Epithelial cell of prostate (primary cell): ENCODE measurements around the gene RPS15A.
A peak's percentile ranks its signal among the peaks of the same experiment; 100 is the strongest.

Experiments
- DNase-seq: peaks from one replicate; pipeline ENCODE4 v3.0.0-alpha.2; 2011; ENCODE audit warnings: low read depth, low spot score
- H3K27ac ChIP-seq: fragments of 450-650 bp; 2 replicates; pipeline ENCODE4 v1.5.1; 2017; ENCODE audit warnings: mild to moderate bottlenecking

Gene RPS15A

DNA sequence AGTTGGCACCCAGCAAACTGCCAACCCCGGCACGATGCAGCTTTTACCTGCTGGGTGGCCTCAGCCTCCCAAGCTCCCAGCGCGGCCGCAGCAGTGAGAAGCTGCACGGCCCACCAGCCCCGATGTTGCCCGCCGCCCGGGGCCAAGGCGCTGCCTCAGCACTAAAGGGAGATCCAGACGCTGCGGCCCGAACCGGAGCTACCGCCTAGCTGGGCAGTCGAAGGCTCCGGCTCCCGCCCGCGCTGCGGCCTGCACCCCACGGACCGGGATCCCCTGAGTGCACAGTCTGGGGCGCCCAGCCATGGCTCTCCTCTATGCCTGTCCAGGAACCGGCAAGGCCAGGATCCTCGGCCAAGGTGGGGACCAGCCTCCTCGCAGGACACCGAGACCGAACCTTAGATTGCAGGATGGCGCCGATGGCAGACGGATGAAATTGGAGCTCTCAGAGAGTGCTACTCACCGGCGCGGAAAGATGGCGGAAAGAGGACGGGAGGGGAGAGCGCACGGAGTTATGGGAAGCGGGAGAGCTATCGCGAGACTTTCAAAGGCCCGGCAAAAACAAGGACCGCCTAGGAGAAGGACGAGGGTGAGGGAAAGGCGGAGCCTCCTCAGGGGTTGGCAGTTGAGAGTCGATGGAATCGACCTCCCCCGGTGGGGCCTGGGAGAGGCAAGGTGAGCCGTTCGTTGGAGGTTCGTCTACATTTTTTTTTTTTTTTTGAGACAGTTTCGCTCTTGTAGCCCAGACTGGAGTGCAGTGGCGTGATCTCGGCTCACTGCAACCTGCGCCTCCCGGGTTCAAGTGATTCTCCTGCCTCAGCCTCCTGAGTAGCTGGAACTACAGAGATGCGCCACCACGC lies at the start of gene RPS15A:
Gene RPS15A (minus strand): TSS at position 485 of the 857 bp plus-strand sequence. CDS start 1,221 bp downstream, outside the sequence.
- peak within 1 kb of the TSS; percentile 85 for H3K27ac ChIP-seq
- peak; percentile 91 for DNase-seq

DNA sequence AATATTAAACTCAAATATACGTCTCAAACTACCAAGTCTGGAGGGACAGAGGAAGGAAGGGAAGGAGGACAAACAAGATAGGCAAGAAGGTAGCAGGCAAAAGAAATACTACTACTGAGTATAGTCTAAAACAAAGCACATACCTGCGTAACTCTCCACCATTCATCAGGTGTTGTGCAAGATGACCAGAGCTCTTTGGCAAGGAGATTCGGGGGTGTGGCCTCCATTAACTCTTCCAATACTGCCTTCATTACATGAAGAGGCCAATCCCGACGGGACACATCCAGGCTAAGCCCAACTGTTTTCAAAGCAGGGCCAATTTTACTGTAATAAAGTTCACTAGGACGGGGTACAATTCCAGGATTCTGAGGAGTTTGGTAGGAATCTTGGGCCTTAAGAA lies 49.4 kb upstream of the RPS15A start:
- H3K27ac ChIP-seq, result peak overlapping the region; percentile 11
- DNase-seq, result peak; percentile 22

DNA sequence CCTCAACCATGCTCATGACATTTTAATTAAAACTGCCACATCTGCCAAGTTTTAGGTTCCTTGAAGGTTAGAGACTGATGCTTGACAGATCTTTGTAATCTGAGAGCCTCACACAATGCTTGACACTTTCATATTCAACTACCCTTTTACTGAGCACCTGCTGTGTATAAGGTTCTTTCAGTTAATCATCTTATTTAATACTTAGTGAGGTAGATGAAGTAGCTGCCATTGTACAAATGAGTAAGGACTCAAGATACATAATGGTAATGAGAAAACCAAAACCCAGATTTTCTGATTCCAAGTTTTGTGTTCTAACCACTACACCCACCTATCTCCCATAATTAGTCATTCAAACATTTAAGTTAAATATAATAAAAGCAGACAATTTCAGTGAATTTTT lies 46.6 kb upstream of the RPS15A start:
- H3K27ac ChIP-seq, result no peak overlapping the region
- DNase-seq, result no peak

DNA sequence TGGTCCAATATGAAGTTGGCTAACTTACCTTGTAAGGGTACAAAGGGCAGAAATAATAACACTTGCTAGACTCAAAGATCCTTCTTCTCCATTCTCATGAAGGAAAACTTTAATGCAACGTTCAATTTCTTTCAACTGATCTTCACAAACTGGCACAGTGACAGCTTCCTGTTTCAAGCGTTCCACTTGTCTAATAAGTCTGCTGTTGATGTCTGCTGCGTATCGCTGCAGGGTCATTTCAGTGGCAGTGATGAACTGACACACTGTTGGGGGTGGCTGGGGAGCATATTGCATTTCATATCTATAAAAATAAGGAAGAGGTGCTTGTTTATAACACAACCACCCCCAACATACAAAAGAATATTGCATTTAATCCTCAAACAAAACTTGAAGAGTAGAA lies 44.7 kb upstream of the RPS15A start:
- H3K27ac ChIP-seq, result no peak overlapping the region

DNA sequence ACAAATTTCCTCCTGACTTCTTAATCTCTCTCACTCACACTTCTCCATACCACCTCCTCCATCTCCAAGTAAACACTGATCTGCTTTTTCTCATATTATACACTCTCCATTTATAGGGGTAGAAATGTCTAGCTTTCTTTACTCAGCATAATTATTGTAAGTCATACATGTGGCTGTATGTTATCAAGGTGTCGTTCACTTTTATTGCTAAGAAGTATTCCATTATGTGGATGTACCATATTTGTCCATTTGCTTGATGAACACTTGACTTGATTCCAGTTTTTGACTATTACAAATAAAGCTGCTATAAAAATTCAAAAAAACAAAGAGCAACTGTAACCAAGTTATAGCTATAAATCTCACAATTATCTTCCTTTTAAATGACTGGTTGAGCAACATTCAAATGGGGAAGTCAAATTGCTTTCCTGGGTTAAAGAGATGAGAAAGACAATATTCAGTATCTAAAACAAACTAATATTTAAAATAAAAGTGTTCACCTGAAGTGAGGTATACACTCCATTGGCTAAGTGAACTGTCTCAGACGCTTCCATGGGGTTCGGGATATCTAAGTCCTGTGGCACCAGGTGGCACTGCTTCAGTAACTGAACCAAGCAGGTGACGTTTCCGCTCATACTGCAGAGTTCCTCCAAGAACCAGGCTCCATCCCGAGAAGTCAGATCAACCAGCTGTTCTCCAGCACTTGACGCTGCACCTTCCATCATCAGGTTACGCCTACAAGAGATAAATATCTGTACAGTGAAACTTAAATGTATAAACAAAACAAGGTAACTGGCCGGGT lies 43.8 kb upstream of the RPS15A start:
- H3K27ac ChIP-seq, result no peak overlapping the region
- DNase-seq, result no peak

More for the DNA sequence above, 44.7 kb upstream of the RPS15A start:
- DNase-seq, result no peak

DNA sequence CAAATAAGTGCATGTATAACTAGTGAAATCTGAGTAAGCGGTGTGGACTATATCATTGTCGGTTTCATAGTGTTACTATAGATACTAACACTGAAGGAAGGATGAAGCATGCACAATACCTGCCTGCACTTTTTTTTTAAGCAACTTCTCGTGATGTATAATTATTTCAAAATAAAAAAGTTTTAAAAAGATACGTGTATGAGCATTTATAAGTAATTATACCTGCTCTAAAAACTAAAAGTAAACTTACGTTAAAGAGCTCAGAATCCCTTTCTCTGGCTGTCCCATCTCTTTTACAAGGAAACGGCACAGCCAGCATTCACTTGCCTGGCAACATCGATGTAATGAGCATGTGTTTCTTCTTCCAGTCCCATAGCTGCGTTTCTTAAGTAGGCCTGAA lies 42.5 kb upstream of the RPS15A start:
- H3K27ac ChIP-seq, result no peak overlapping the region
- no peak for DNase-seq

DNA sequence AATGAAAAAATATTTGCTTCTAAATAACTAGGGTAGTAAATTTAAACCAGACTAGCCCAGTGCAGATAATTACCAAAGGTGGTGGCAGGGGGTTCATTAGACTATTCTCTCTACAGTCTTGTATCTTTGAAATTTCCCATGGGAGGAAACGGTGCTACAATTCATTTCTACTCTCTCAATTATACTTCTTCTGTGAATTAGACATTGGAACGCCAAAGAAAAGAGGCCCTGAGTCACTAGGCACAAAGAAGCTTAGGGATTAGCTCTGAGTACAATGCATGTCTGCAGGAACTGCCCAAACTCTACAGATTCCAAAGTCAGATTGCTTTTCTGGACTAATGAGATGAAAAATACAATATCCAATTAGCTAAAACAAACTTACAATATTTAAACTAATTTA lies 41.9 kb upstream of the RPS15A start:
- no peak overlapping the region for H3K27ac ChIP-seq
- no peak for DNase-seq

DNA sequence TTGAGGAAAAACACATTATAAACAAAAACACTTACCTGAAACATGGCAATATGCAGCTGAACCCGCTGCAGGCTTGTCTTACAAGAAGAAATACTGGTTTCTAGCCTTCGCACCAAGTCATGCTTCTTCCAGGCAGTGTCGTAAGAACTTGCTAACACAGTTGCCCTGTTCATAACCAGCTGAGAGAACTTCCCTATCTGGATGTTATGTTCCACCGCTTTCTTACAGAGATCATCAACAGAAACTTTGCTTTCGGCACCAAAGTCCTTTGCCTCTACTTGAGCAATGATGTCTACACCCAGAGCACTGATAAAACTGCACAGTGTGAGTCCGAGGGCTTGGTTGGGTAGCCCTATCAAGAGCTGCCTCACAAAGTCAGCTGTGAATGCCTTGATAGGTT lies 39.1 kb upstream of the RPS15A start:
- H3K27ac ChIP-seq, result no peak overlapping the region
- DNase-seq, result no peak

DNA sequence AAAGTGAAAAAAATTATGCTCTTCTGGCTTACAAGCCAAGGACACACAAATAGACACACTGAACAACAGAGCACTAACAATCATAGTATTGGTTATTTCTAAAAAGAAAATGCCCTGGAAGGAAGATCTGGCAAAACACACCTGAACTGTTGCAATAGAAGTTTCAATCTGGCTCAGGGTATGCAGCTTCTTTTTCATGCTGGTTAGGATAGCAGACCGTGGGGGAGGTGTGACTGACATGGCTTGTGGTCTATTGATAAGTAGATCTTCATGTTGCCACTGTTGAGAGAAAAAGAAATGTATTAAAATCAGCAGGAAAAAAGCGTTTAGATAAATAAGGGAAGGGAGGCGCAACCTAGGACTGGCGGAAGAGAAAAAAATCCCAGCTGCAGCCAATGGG lies 37.8 kb upstream of the RPS15A start:
- H3K27ac ChIP-seq, result no peak overlapping the region

DNA sequence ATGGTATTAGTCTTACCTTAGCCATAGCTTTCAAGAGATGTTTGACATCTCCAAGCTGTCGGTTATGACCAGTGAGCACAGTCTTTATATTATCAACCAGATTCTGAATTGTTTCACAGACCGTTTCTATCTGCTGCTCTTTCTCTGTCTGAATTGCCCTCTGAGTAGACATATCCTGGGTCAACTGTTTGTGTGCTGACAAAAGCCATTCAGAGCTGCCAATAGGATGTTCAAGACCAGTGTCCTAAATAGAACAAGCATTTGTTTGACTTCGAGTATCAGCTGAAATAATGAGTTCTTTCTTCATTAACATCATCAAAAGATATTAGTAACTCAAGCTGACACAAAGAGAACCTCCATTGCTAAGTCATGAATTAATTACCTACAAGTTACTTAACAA lies 26.2 kb upstream of the RPS15A start:
- DNase-seq, result no peak
- H3K27ac ChIP-seq, result no peak overlapping the region

More for the DNA sequence above, 37.8 kb upstream of the RPS15A start:
- no peak for DNase-seq

DNA sequence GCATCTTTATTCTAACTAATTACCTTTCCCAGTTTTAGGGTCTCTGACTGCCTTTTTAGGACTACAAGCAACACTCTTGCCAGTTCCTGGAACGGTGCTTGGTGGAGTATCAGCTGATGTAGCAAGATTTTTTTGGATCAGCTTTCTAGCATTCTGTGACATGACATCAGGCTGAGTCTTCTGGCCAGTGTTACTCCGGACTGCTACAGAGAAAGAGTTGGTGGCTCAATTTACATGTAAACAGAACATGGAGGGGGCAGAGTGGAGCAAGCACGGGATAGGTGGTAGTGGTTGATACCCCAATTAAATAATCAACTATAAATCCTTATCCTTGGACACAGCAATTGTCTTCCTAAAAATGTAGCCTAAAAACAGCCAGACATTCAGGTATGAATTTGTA lies 21.8 kb upstream of the RPS15A start:
- no peak for DNase-seq
- no peak overlapping the region for H3K27ac ChIP-seq

DNA sequence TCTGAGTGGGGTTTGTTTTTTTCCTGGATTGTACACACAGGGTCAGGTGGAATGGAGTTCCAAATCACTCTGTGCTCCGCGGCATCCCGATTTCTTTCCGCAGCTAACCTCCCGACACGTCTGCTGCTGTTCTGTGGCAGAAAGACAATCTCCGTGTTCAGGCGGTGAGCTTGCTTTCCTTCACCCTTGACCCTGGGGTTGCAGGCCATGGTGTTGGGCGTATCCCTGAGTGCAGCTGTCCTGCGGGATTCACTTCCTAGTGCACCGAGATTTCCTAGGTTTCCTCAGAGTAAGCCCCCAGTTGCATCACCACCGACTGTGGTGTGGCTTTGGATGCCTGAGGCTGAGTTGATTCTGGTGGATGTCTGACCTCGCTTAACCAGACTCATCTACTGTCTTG lies 19.0 kb upstream of the RPS15A start:
- H3K27ac ChIP-seq, result no peak overlapping the region
- DNase-seq, result no peak

DNA sequence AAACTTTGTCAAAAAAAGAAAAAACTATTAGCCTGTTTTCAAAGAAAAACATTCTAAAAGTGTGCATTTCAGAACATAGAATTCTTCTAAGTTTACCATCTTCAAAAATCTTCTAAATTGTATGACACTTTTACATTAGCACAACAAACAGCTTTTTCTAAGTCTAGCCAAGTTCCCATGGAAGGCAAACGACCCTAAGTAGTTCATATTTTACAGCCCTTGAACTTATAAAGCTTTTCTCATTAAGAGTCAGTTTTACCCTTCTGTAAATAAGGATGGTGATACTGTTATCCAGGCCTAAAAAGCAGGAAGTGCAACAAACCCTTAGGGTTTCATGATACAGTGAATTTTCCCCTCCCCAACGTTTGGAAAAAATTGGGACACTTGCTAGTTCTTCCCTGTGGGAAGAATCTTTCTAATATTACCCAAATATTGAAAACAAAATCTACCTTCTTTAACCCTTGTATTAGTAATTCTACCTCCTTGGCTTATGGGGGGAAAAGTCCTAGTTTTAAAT lies 15.2 kb upstream of the RPS15A start:
- no peak for DNase-seq
- H3K27ac ChIP-seq, result peak overlapping the region; percentile 74

DNA sequence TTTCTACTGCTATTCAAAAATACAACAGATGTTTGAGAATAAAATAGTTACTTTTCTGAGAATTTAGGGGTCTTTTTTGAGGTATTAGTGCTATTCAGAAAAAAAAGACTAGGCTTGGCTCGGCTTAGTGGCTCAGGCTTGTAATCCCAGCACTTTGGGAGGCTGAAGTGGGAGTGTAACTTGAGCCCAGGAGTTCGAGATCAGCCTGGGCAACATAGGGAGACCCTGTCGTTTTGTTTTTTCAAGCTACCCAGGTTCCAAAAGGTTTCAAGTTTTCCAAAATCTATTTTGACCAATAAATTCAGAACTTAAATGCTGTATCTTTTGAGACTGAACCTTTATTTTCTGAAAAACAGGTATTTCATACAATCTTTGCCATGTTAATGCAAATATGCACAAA lies 14.4 kb upstream of the RPS15A start:
- peak overlapping the region; percentile 74 for H3K27ac ChIP-seq
- no peak for DNase-seq

DNA sequence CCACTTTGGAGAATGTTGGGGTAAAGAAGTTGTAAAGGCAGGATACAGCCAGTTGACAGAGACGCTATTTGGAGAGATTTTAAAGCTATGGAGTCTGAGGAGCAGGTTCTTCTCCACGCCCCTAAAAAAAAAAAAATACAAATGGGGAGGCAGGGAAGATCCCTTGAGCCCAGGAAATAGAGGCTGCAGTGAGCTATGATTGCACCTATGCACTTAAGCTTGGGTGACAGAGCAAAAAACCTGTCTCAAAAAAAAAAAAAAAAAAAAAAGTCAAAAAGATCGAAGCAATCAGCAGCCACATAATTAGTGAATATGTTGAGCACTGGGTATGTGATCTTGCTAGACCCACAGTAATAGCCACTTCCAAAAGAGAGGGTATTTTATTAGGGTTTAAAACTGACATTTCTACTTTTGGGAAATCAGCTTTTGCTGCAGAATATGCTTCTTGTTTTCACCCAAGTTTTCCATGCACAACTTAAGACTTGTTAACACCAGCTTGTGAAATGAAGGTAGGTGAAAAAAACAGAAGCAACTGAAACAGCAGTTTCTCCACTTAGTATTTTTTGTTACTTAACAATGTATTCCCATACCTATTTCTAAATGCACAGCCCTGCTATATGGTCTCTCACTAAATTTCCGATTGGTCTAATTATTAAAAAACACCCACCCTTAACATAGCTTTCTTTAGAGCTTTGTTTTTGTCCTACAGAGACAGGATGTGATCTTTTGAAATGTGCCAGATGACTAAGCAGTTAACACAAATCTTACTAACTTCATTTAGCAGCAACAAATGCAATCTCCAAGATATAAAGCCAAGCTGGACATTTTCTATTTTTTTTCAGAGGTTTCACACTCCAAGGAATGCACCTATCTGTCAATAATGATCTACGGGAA lies 13.7 kb upstream of the RPS15A start:
- peak overlapping the region; percentile 74 for H3K27ac ChIP-seq
- DNase-seq, result no peak

DNA sequence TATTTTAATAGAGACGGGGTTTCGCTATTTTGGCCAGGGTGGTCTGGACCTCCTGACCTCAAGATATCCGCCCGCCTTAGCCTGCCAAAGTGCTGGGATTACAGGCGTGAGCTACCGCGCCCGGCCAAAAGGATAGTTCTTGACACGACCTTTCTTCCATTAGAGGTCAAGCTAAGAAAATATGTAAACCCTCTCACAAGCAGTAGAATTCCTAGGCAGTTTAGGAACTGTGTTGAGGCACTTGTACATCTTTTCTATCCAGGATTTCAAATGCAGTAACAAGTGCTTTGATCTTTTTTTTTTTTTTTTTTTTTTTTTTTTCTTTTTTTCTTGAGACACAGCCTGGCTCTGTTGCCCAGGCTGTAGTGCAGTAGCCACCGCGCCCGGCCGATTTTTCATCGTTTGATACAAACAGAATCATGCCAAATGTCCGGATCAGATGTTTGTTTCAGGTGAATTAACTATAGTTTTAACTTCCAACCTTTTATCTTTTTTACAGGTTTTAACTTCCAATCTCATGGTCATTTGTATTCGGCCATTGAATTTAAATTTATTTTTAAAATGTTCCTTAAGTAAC lies 12.7 kb upstream of the RPS15A start:
- H3K27ac ChIP-seq, result peak overlapping the region; percentile 74
- no peak for DNase-seq

DNA sequence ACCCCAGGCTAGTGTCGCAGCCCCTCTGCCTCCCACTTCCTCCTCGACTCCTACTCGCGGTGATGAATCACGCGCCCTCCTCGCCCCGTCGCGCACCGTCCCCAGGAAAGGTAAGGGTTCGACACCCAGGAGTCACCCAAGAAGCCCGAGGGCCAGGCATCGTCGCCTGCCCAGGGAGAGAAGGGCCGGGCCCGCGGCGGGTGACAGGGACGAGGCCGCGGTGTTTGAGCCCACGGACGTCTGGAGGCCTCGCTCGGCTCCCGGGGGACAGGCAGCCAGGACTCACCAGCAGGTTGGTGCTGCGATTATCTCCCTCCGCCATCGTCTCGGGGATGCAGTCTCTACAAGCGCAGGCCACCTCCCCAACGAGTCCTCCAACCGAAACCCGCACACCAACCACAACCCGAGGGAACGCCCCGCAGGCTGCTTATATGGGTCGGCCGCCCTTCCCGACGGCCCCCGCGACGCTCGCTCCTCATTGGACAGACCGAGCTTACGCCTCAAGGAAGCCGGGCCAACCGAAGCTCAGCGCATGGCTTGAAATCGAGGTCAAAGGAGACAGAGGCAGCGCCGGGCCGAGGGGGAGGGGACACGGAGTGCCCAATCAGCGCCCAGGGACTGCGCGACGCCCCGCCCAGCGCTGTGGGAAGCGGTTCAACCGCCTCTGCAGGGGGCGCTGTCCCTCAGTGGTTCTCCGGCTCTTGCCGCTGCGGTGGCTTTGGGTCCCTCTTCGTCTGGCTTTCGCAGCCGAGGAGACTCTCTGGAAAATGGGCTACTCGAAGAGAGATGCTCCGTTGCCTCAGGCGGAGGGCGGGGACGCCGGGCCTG lies 11.2 kb upstream of the RPS15A start, which contains the start of gene ARL6IP1:
Gene ARL6IP1 (minus strand): TSS at position 405 of the 828 bp plus-strand sequence. CDS start 83 bp downstream, at position 322.
- peak within 1 kb of the TSS; percentile 74 for H3K27ac ChIP-seq
- DNase-seq, result peak; percentile 98

DNA sequence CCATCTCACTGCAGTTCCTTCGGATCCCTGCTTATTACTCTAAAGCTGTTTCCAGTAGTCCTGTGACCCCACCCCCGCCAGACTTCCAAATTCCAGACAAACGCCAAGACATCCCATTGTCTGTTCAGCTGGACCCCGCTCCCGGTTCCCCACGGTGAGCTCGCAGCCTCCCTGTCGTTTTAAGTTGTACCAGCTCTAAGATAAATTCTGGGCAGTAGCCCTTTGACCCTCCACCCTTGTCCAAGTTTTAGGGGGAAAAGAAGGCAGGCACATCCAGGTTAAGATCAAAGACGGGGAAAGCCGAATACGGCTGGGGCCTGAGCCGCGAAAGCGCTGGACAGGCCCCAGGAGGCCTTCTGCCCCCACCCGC lies 10.6 kb upstream of the RPS15A start:
- no peak for DNase-seq
- peak overlapping the region; percentile 74 for H3K27ac ChIP-seq

DNA sequence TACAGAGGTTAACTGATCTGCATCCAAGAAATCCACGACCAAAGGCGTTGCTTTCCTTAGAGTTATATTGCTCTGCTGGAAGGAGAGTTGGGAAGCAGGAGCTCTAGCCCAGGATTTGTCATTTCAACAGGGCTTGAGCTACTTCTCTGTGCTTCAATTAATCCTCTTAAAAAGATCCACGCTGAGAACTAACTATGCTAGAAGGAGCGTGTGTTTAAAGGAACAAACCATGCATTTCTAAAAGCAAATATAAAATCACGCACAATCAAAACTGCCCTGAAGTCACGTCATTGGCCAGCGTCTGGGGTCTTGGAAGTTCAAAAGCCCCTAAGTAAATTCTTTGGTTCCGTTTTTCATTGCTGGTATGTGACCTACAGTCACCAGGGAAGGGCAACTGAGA lies 10.2 kb upstream of the RPS15A start:
- peak overlapping the region; percentile 74 for H3K27ac ChIP-seq
- no peak for DNase-seq
